H1 (cell line): ENCODE data around the gene NUBP2. TPM values are rescaled to one million over a fixed set of nuclear protein-coding genes. Genes with fewer than 3 reads are reported as not detected.

ENCODE experiments used
- CTCF ChIA-PET: fragments of 300-600 bp; sonication (Branson Sonifier 250); formaldehyde crosslinking; loops from one replicate; lab custom pipeline; 2021; ENCODE audit not compliant: partially characterized antibody; lab: Charles Lee
- POLR2A ChIA-PET: fragments of 300-600 bp; sonication (Branson Sonifier 250); formaldehyde crosslinking; loops from one replicate; lab custom pipeline; 2021; ENCODE audit warnings: inconsistent platforms; ENCODE audit not compliant: partially characterized antibody; lab: Charles Lee
- DNase-seq, 2 experiments: peaks; one replicate each; pipeline versions ENCODE4 v3.0.0 to v3.0.0-alpha.2; 2010 to 2022; ENCODE audit warnings: low spot score in 2 of 2, low read depth in 1 of 2, mixed read lengths in 1 of 2
- FAIRE-seq: peaks from 2 replicates; lab custom pipeline; 2011; peaks lifted over from hg19 to GRCh38; lab: Jason Lieb, UNC
- H2AFZ ChIP-seq: 2 replicates; pipeline ENCODE4 v1.8.1; 2012; ENCODE audit warnings: low read length, inconsistent platforms
- H2AK5ac ChIP-seq: 2 replicates; pipeline ENCODE4 v1.6.1; 2013; ENCODE audit warnings: low read depth, low read length
- H2BK120ac ChIP-seq: replicated peaks from 2 replicates; pipeline ENCODE3; 2013; ENCODE audit warnings: low read depth, low read length, inconsistent platforms
- H2BK12ac ChIP-seq: 2 replicates; pipeline ENCODE4 v1.6.1; 2013; ENCODE audit warnings: low read depth, low read length
- H2BK15ac ChIP-seq: 2 replicates; pipeline ENCODE4 v1.6.1; 2013; ENCODE audit warnings: low read length
- H2BK20ac ChIP-seq: 2 replicates; pipeline ENCODE4 v1.6.1; 2013; ENCODE audit warnings: low read length
- H2BK5ac ChIP-seq: 2 replicates; pipeline ENCODE4 v1.6.1; 2013; ENCODE audit warnings: low read depth, low read length
- H3K14ac ChIP-seq: 2 replicates; pipeline ENCODE4 v1.6.1; 2013; ENCODE audit warnings: inconsistent platforms; ENCODE audit not compliant: insufficient read length
- H3K18ac ChIP-seq: 2 replicates; pipeline ENCODE4 v1.6.1; 2013; ENCODE audit warnings: low read length; ENCODE audit errors: extremely low read depth
- H3K23ac ChIP-seq: 2 replicates; pipeline ENCODE4 v1.6.1; 2013; ENCODE audit warnings: inconsistent platforms; ENCODE audit not compliant: insufficient read length
- H3K23me2 ChIP-seq: 2 replicates; pipeline ENCODE4 v1.6.1; 2013; ENCODE audit warnings: low read depth, low read length
- H3K27ac ChIP-seq: 2 replicates; pipeline ENCODE4 v1.6.1; 2011; ENCODE audit warnings: low read depth, low read length, inconsistent platforms
- H3K27me3 ChIP-seq, 4 experiments: replicated peaks in 1 of 4; 1 replicate in 1 of 4; 2 replicates in 3 of 4; pipeline versions ENCODE4 v1.6.1 to v1.8.1; 2011 to 2013; ENCODE audit warnings: low read length in 3 of 4, mild to moderate bottlenecking in 3 of 4, inconsistent platforms in 2 of 4, mixed read lengths in 2 of 4, moderate library complexity in 1 of 4; ENCODE audit not compliant: control insufficient read depth in 3 of 4, insufficient read depth in 3 of 4; ENCODE audit errors: extremely low read depth in 1 of 4
- H3K36me3 ChIP-seq, 4 experiments: 2 replicates each; pipeline versions ENCODE4 v1.6.1 to v1.8.1; 2011 to 2013; ENCODE audit warnings: mild to moderate bottlenecking in 4 of 4, low read length in 3 of 4, moderate library complexity in 2 of 4, control low read depth in 1 of 4, inconsistent platforms in 1 of 4; ENCODE audit not compliant: insufficient read depth in 4 of 4, control insufficient read depth in 2 of 4
- H3K4ac ChIP-seq: replicated peaks from 2 replicates; pipeline ENCODE3; 2013; ENCODE audit warnings: low read length, low read depth, mixed read lengths, inconsistent platforms; ENCODE audit not compliant: insufficient read length
- H3K4me1 ChIP-seq, 4 experiments: replicated peaks in 1 of 4; 1 replicate in 1 of 4; 2 replicates in 3 of 4; pipeline versions ENCODE4 v1.6.1 to v1.8.1; 2011 to 2013; ENCODE audit warnings: low read length in 3 of 4, inconsistent platforms in 2 of 4, mixed read lengths in 1 of 4; ENCODE audit not compliant: insufficient read depth in 4 of 4, control insufficient read depth in 3 of 4
- H3K4me2 ChIP-seq, 2 experiments: 2 replicates each; pipeline versions ENCODE4 v1.6.1 to v1.8.1; 2011 to 2013; ENCODE audit warnings: low read depth in 2 of 2, low read length in 2 of 2, control low read depth in 1 of 2, inconsistent platforms in 1 of 2, mild to moderate bottlenecking in 1 of 2; ENCODE audit not compliant: insufficient read depth in 1 of 2
- H3K4me3 ChIP-seq, 4 experiments: fragments of 200-600, 300-600 bp in 1 of 4; sonication (generic), shearing (Covaris generic), sonication (Bioruptor Twin) in 1 of 4; 2 replicates each; pipeline versions ENCODE4 v1.5.1 to v1.8.1; 2011 to 2016; ENCODE audit warnings: low read length in 4 of 4, low read depth in 3 of 4, control low read depth in 2 of 4, inconsistent platforms in 2 of 4, mild to moderate bottlenecking in 2 of 4, mixed read lengths in 1 of 4, moderate library complexity in 1 of 4; ENCODE audit not compliant: insufficient read depth in 2 of 4; ENCODE audit errors: extremely low read depth in 1 of 4
- H3K56ac ChIP-seq: replicated peaks from 2 replicates; pipeline ENCODE3; 2013; ENCODE audit warnings: low read depth, mild to moderate bottlenecking, mixed read lengths, low read length, inconsistent platforms; ENCODE audit not compliant: insufficient read length
- H3K79me1 ChIP-seq: 2 replicates; pipeline ENCODE4 v1.6.1; 2013; ENCODE audit warnings: low read depth, low read length, control low read depth
- H3K79me2 ChIP-seq, 2 experiments: 2 replicates each; pipeline versions ENCODE4 v1.6.1 to v1.8.1; 2012 to 2013; ENCODE audit warnings: low read length in 2 of 2, mild to moderate bottlenecking in 2 of 2, inconsistent platforms in 1 of 2; ENCODE audit not compliant: insufficient read depth in 2 of 2, control insufficient read depth in 1 of 2
- H3K9ac ChIP-seq, 4 experiments: replicated peaks in 1 of 4; 1 replicate in 1 of 4; 2 replicates in 3 of 4; pipeline versions ENCODE4 v1.6.1 to v1.8.1; 2011 to 2013; ENCODE audit warnings: low read depth in 3 of 4, low read length in 3 of 4, control low read depth in 2 of 4, mild to moderate bottlenecking in 2 of 4, moderate library complexity in 2 of 4, inconsistent platforms in 1 of 4; ENCODE audit errors: extremely low read depth in 1 of 4
- H3K9me3 ChIP-seq, 2 experiments: 2 replicates each; pipeline versions ENCODE4 v1.6.1 to v1.8.1; 2012 to 2013; ENCODE audit warnings: mild to moderate bottlenecking in 2 of 2, moderate library complexity in 2 of 2, control low read depth in 1 of 2, inconsistent platforms in 1 of 2, low read depth in 1 of 2, low read length in 1 of 2, mixed read lengths in 1 of 2; ENCODE audit not compliant: insufficient read depth in 2 of 2
- H4K20me1 ChIP-seq, 2 experiments: replicated peaks in 1 of 2; 2 replicates each; pipeline versions ENCODE3 to v1.8.1; 2011 to 2013; ENCODE audit warnings: inconsistent platforms in 2 of 2, low read length in 2 of 2, mild to moderate bottlenecking in 1 of 2; ENCODE audit not compliant: insufficient read depth in 2 of 2, control insufficient read depth in 1 of 2
- H4K5ac ChIP-seq: 2 replicates; pipeline ENCODE4 v1.6.1; 2013; ENCODE audit warnings: low read length, low read depth, mixed read lengths, inconsistent platforms; ENCODE audit not compliant: insufficient read length
- H4K8ac ChIP-seq: 2 replicates; pipeline ENCODE4 v1.8.0; 2013; ENCODE audit warnings: mild to moderate bottlenecking, moderate library complexity, low read length, inconsistent platforms; ENCODE audit not compliant: insufficient read depth; ENCODE audit errors: extremely low read depth
- H4K91ac ChIP-seq: replicated peaks from 2 replicates; pipeline ENCODE3; 2013; ENCODE audit warnings: low read length, mixed read lengths, inconsistent platforms; ENCODE audit not compliant: insufficient read length
- ASH2L ChIP-seq: fragments of 200-600, 300-600 bp; sonication (generic); IDR thresholded peaks from one replicate; pipeline ENCODE4 v1.7.1; 2017; ENCODE audit warnings: low read length
- BCL11A ChIP-seq, 2 experiments: IDR thresholded peaks; one replicate each; pipeline ENCODE4 v1.6.1; 2011; ENCODE audit warnings: low read depth in 2 of 2, low read length in 2 of 2, mild to moderate bottlenecking in 2 of 2
- KDM4A ChIP-seq: IDR thresholded peaks from one replicate; pipeline ENCODE4 v1.7.1; 2012; ENCODE audit warnings: low read depth, mild to moderate bottlenecking, moderate library complexity, low read length, inconsistent platforms; ENCODE audit not compliant: severe bottlenecking
- NRF1 ChIP-seq: IDR thresholded peaks from 2 replicates; pipeline ENCODE4 v1.6.1; 2011; ENCODE audit warnings: mild to moderate bottlenecking, low read depth, low read length, improper control_type of control experiment
- WGBS, 2 experiments: shearing (Covaris generic) in 1 of 2; methylation state at CpG; one replicate each; pipeline versions ENCODE4 v1.1.6 to v1.1.7; 2013 to 2015; ENCODE audit warnings: low lambda C conversion rate in 2 of 2, mixed read lengths in 2 of 2, inconsistent platforms in 1 of 2, low coverage in 1 of 2, missing lambda C conversion rate in 1 of 2; ENCODE audit not compliant: insufficient replicate concordance in 2 of 2, insufficient coverage in 1 of 2, insufficient read length in 1 of 2; ENCODE audit errors: extremely low coverage in 1 of 2, missing lambda C conversion rate in 1 of 2; 5-methylcytosine and 5-hydroxymethylcytosine counted together
- polyA plus RNA-seq, 7 experiments: library from polyadenylated mRNA; depleted of rRNA in 3 of 7; stranded (reverse) in 5 of 7; unstranded in 2 of 7; fragments of >200 nt in 5 of 7; fragments of 200-250 nt in 2 of 7; gene quantifications; 1 replicate in 5 of 7; 2 replicates in 1 of 7; 4 replicates in 1 of 7; pipeline versions ENCODE4 v1.2.1 to v1.2.3, GENCODE V29; 2011 to 2013; ENCODE audit warnings: missing spikeins in 2 of 7, mixed read lengths in 2 of 7
- total RNA-seq: library from RNA; stranded (reverse); fragmentation: NEBNext Ultra II Directional; extraction: Animal tissue kit (Norgen Biotek cat#: 25700); gene quantifications from 2 replicates; pipeline ENCODE4 v1.2.1, GENCODE V29; 2021

The NUBP2 gene
- total and polyA plus RNA-seq, 2 of the 8 experiments (the other 6 are each of a cell fraction or from before 2014, with no cell fraction given): 70.3 to 96.9 TPM

- Histone ChIP-seq H2AK5ac (peak overlapping the region; percentile 24; the same call in 1 of the 2 replicates), H3K56ac (no peak overlapping the region), H3K14ac (no peak overlapping the region), H4K91ac (no peak overlapping the region), H3K4me2 (no peak overlapping the region; a peak in 1 of 4 replicates), H2BK12ac (no peak overlapping the region), H3K79me2 (no peaks in the 10 kb centered on the region; a peak in 1 of 4 replicates), H4K20me1 (peaks cover 1 to 10% of the 10 kb centered on the region in 2 experiments), H2AFZ (no peak overlapping the region), H3K9me3 (no peaks in the 10 kb centered on the region; a peak in 1 of 4 replicates), H2BK20ac (no peak overlapping the region), H3K4ac (no peak overlapping the region), H3K18ac (no peak overlapping the region), H2BK5ac (no peak overlapping the region), H3K23me2 (no peaks in the 10 kb centered on the region; the same call in 1 of the 2 replicates), H3K23ac (no peak overlapping the region), H3K4me1 (peaks cover 0 to 13% (median 7%) of the 10 kb centered on the region in 4 experiments; a peak in 5 of 7 replicates), H3K4me3 (no peak overlapping the region), H4K8ac (peak overlapping the region; percentile 68), H3K79me1 (no peaks in the 10 kb centered on the region), H3K27me3 (no peaks in the 10 kb centered on the region; a peak in 1 of 7 replicates), H2BK120ac (no peak overlapping the region), H3K36me3 (peaks cover 2 to 30% (median 7%) of the 10 kb centered on the region in 4 experiments; a peak in 4 of 8 replicates), H3K27ac (no peak overlapping the region), H2BK15ac (no peak overlapping the region), H3K9ac (no peak overlapping the region; a peak in 1 of 7 replicates), H4K5ac (no peak overlapping the region)
- 85% methylated on average over 21 of the region's 24 CpGs; no CpG with 5 or more reads in 1 of the 2 experiments for WGBS, 2 experiments
- DNase-seq (no peak), FAIRE-seq (no peak)
- CTCF ChIA-PET: interaction anchor here (0.7 to 3.3 kb wide), 7 partner anchors 11 to 57 kb away, joined by 3 to 21 read pairs (median 8); partner anchors contain the start of gene MAPK8IP3
- no peak for TF ChIP-seq NRF1
- TF ChIP-seq KDM4A: no peak
- TF ChIP-seq BCL11A (IDR thresholded peaks at IDR 0.05; ENCODE audit: low read depth in 2 of 2, low read length in 2 of 2): no peak
- TF ChIP-seq ASH2L: no peak
- POLR2A ChIA-PET: interaction anchor here (0.9 to 13.5 kb wide), 8 partner anchors 8 to 202 kb away, joined by 3 to 246 read pairs (median 4); partner anchors contain the start of genes EME2, JPT2, MRPS34 and NUBP2
These were observed 19.8 kb upstream of the NUBP2 start for GRCh38 chr16:1762879-1763520.
